GM21786 (cell line): ENCODE data around the gene JDP2.

Experiments used
- ATAC-seq: cut with Tn5 transposase; IDR thresholded peaks from one replicate; pipeline ENCODE4 v1.9.1; 2021; ENCODE audit not compliant: unreplicated experiment

The JDP2 gene

GRCh38 chr14:75435473-75435872, 7.7 kb downstream of the JDP2 start:
- ATAC-seq, result no peak

GRCh38 chr14:75437201-75438143, 9.7 kb downstream of the JDP2 start:
- ATAC-seq, result no peak

- no peak for ATAC-seq
These were observed 10.8 kb downstream of the JDP2 start for GRCh38 chr14:75438486-75439080.

- ATAC-seq, result no peak
These were observed 12.2 kb downstream of the JDP2 start for GRCh38 chr14:75439989-75440388.

GRCh38 chr14:75440733-75441477, 13.1 kb downstream of the JDP2 start:
- no peak for ATAC-seq

- no peak for ATAC-seq
These were observed 13.9 kb downstream of the JDP2 start for GRCh38 chr14:75441728-75442127.

GRCh38 chr14:75442166-75442565, 14.3 kb downstream of the JDP2 start:
- ATAC-seq, result no peak

GRCh38 chr14:75442642-75443041, 14.8 kb downstream of the JDP2 start:
- no peak for ATAC-seq

- ATAC-seq, result no peak
These were observed 15.6 kb downstream of the JDP2 start for GRCh38 chr14:75443203-75443969.

GRCh38 chr14:75445236-75445635, 17.4 kb downstream of the JDP2 start:
- ATAC-seq, result no peak

- ATAC-seq, result no peak
These were observed 18.1 kb downstream of the JDP2 start for GRCh38 chr14:75445963-75446362.

GRCh38 chr14:75446447-75446846, 18.6 kb downstream of the JDP2 start:
- ATAC-seq, result no peak

- ATAC-seq, result no peak
These were observed 20.4 kb downstream of the JDP2 start for GRCh38 chr14:75448209-75448608.

- ATAC-seq, result no peak
These were observed 21.2 kb downstream of the JDP2 start for GRCh38 chr14:75449036-75449435.

- no peak for ATAC-seq
These were observed 21.9 kb downstream of the JDP2 start for GRCh38 chr14:75449696-75450095.

- ATAC-seq, result no peak
These were observed 22.8 kb downstream of the JDP2 start for GRCh38 chr14:75450381-75451276.

- no peak for ATAC-seq
These were observed 24.5 kb downstream of the JDP2 start for GRCh38 chr14:75452324-75452723.

GRCh38 chr14:75452900-75453816, 25.3 kb downstream of the JDP2 start:
- no peak for ATAC-seq
